ENCODE results near the gene OR6J1.
"Not testable (repeated sequence)": the region's sequence is repeated elsewhere in the genome, so short reads cannot be mapped to it uniquely, and the experiment has no call there.

OR6J1 gene

GRCh38 chr14:22650960-22651521 is 6.9 kb upstream of the OR6J1 start:
- no peak for DNase-seq

DNA sequence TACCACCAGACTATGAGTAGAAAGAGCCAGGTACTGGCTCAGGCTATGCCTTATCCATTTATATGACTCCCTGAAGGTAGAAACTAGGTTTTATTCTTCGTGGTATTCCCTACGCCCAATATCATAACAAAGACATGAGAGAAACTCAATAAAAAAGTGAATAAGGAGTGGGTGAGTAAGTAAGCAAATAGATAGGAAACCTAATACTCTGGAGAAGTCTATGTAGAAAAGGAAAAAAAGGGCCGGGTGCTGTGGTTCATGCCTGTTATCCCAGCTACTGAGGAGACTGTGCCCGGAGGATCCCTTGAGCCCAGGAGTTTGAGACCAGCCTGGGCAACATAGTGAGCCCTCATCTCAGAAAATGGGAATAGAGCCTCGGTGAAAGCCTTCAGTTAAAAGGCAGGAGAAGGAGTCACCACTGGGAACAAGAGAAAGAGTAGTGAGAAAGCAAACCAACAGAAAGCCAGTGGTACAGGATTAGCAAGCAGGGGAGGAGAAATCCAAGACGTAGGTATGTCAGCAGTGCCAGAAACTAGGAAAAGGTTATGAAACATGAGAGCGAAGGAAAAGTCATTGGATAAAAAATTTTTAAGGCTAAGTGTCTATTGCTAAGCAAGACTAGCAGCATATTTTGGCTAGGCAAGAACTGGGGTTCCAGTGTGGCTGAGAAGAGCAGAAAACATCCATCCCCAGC is 6.0 kb upstream of the OR6J1 start:
- DNase-seq = no peak

GRCh38 chr14:22648506-22648905 is 4.4 kb upstream of the OR6J1 start:
- no peak for DNase-seq

GRCh38 chr14:22646570-22647254 is 2.6 kb upstream of the OR6J1 start:
- DNase-seq = no peak

DNA sequence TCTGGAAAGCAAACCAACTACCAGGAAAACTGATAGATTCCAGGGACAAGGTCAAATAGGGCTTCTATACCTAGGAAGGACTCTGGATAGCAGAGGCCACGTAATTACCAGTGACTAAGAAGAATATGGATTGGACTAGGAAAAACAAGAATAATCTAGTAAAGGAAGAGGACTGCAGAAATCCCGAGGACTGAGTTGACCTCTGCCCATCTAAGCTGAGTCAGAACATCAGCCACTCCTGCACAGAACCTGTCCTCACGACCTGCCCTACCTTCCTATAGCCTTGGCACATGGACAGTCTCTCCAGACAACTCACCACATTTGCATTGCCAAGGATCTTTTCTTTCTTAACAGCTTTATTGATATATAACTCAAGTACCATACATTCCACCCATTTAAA is 2.3 kb downstream of the OR6J1 start:
- no peak for DNase-seq

DNA sequence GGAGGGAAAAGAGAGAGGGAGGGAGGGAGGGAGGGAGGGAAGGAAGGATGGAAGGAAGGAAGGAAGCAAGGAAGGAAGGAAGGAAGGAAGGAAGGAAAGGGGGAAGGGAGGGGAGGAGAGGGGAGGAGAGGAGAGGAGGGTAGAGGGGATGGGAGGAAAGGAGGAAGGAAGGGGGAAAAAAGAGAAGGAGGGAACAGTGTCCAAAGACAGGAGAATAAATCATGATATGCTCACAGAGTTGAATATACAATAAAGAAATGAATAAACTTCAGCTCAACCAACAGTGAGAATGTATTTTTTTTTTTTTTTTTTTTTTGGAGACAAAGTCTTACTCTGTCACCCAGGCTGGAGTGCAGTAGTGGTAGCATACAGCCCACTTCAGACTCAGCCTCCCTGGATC is 4.0 kb downstream of the OR6J1 start:
- no peak for DNase-seq

DNA sequence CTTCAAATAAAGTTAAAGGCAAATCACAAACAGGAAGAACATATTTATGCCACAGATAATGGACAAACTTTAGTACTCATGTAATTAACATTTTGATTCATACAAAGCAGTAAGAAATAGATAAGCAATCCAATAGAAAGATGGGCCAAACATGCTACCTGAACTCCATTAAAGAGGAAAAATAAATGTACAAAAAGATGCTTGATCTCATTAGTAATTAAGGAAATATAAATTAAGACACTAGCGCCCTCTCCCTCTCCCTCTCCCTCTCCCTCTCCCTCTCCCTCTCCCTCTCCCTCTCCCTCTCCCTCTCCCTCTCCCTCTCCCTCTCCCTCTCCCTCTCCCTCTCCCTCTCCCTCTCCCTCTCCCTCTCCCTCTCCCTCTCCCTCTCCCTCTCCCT is 8.2 kb downstream of the OR6J1 start:
- DNase-seq = not testable (repeated sequence)

- no peak for DNase-seq
Measured at GRCh38 chr14:22634233-22634900, 9.8 kb downstream of the OR6J1 start.

DNA sequence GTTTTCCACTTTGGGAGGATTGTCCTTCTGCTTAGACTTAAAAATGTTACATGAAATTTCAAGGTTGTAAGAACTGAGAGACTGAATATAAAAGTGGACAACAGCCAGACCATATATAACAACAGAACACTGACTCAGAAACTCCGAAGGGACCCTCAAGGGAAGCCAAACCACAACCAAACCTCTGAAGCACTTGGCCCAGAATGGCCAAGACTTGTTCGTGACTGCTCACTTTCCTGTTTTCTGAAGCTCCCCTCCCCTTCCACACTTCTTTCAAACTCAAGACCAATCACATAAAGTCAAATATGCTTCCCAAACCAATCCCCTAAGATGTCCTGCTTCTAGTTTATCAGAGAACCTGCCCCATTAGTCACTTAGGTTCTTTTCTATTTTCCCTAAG is 13.7 kb downstream of the OR6J1 start:
- DNase-seq = no peak

DNA sequence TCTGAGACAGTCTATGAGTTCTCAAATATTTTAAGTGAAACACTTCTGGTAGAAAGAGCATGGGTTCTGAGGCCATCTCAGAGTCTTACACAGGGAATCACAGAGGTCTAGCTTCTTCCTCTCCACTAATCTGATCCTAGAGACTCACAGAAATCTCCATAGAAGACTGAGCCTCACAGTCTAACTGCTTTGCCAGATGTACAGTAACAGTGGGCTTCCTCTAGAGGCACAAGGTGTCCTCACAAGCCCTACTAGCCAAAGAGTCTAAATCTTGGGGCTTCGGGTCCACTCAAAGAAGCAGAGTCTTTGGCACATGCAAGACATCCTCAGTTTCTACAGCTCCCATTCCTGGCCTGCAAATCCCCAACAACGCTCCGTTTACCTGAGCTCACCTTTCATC is 14.1 kb downstream of the OR6J1 start:
- no peak for DNase-seq

- no peak for DNase-seq
Measured at GRCh38 chr14:22629361-22629760, 14.8 kb downstream of the OR6J1 start.

GRCh38 chr14:22627506-22628263 is 16.5 kb downstream of the OR6J1 start:
- DNase-seq = no peak

DNA sequence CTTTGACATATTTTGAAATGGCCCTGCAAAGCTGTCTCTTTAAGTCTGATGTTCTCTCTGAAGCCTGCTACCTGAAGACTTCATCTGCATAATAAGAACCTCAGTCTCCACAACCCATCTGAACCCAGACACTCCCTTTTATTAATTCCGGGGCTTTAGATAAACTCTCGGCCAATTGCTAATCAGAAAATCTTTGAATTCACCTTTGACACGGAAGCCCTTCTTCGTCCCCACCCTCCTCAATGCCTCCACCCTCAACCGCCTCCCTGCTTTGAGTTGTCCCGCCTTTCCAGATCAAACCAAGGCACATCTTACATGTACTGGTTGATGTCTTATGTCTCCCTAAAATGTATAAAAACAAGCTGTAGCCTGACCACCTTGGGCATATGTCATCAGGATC is 17.6 kb downstream of the OR6J1 start:
- no peak for DNase-seq

- no peak for DNase-seq
Measured at GRCh38 chr14:22623047-22623446, 21.1 kb downstream of the OR6J1 start.

DNA sequence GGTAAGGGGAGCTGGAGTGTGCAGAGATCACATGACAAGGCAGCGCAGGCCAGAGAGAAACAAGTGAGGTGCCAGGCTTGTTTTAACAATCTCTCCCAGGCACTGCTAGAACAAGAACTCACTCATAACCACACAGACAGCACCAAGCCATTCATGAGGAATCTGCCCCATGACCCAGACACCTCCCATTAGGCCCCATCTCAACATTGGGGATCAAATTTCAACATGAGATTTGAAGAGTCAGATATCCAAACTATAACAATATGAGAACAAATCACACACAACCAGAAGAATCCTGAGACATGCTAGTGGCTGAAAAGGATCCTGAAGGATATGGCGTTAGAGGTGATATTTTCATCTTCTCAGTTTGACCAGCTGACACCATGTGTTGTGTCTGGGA is 21.9 kb downstream of the OR6J1 start:
- no peak for DNase-seq

- DNase-seq = not testable (repeated sequence)
Measured at GRCh38 chr14:22615765-22616164, 28.4 kb downstream of the OR6J1 start.

- no peak for DNase-seq
Measured at GRCh38 chr14:22614240-22614799, 29.8 kb downstream of the OR6J1 start.

- DNase-seq = no peak
Measured at GRCh38 chr14:22613736-22614239, 30.4 kb downstream of the OR6J1 start.

GRCh38 chr14:22613106-22613695 is 31.0 kb downstream of the OR6J1 start:
- DNase-seq = no peak

GRCh38 chr14:22610931-22611330 is 33.2 kb downstream of the OR6J1 start:
- no peak for DNase-seq

GRCh38 chr14:22607291-22607690 is 36.9 kb downstream of the OR6J1 start:
- no peak for DNase-seq

GRCh38 chr14:22606380-22606779 is 37.8 kb downstream of the OR6J1 start:
- DNase-seq = no peak
